Stimulated activated naive CD8-positive, alpha-beta T cell treated with anti-CD3 and anti-CD28 coated beads, Interleukin-15, amount 100 ng/mL, for 72 hours (primary cell): ENCODE measurements around the gene HLA-DRA.

Experiments used
- ATAC-seq: fragments of 150-1000 bp; cut with Tn5 transposase; 2 replicates; pipeline ENCODE4 v1.10.0; 2021; ENCODE audit warnings: mild to moderate bottlenecking, moderate library complexity
- DNase-seq, 2 donors: peaks; one replicate each; pipeline ENCODE4 v3.0.0; 2021 to 2022
- H3K27ac Mint-ChIP-seq, 2 donors: one replicate each; pipeline ENCODE4 v1.8.0; 2022; ENCODE audit warnings: mild to moderate bottlenecking in 2 of 2, mixed read lengths in 2 of 2, moderate library complexity in 2 of 2
- H3K27me3 Mint-ChIP-seq: one replicate; pipeline ENCODE4 v1.8.0; 2022; ENCODE audit warnings: mixed read lengths
- H3K4me1 Mint-ChIP-seq: one replicate; pipeline ENCODE4 v1.8.0; 2022; ENCODE audit warnings: mild to moderate bottlenecking, mixed read lengths
- H3K4me3 Mint-ChIP-seq, 2 donors: one replicate each; pipeline ENCODE4 v1.8.0; 2022; ENCODE audit warnings: mild to moderate bottlenecking in 2 of 2, mixed read lengths in 2 of 2, moderate library complexity in 1 of 2
- H3K9me3 Mint-ChIP-seq, 2 donors: one replicate each; pipeline ENCODE4 v1.8.0; 2022; ENCODE audit warnings: mixed read lengths in 2 of 2

Gene HLA-DRA

GRCh38 chr6:32491700-32492099 is 52.0 kb downstream of the HLA-DRA start:
- ATAC-seq (no peak), DNase-seq (no peak)

GRCh38 chr6:32492351-32492750 is 52.7 kb downstream of the HLA-DRA start:
- ATAC-seq (no peak), DNase-seq (no peak)
- Mint-ChIP-seq H3K4me3 (no peak overlapping the region), H3K27ac (no peak overlapping the region), H3K27me3 (peaks cover 8% of the 10 kb centered on the region), H3K4me1 (no peaks in the 10 kb centered on the region), H3K9me3 (no peaks in the 10 kb centered on the region)

More at GRCh38 chr6:32491700-32492099, 52.0 kb downstream of the HLA-DRA start:
- no peaks in the 10 kb centered on the region for H3K9me3 Mint-ChIP-seq
- peaks cover 8% of the 10 kb centered on the region for H3K27me3 Mint-ChIP-seq
- H3K4me3 Mint-ChIP-seq, result no peak overlapping the region
- no peak overlapping the region for H3K27ac Mint-ChIP-seq
- H3K4me1 Mint-ChIP-seq, result no peaks in the 10 kb centered on the region
